ENCODE results near the gene PRDM15. TPM values are rescaled to one million over a fixed set of nuclear protein-coding genes. Genes with fewer than 3 reads are reported as not detected.

The PRDM15 gene
- total and polyA plus RNA-seq, 2 experiments from 2014 or later: 2.3 to 6.4 TPM

- Histone ChIP-seq H3K27me3 (peaks cover 39% of the 10 kb centered on the region), H3K36me3 (no peaks in the 10 kb centered on the region), H3K27ac (no peak overlapping the region), H3K4me1 (ENCODE audit: low read depth) (peaks cover 9% of the 10 kb centered on the region), H3K9me3 (ENCODE audit: low read depth) (no peaks in the 10 kb centered on the region), H3K4me3 (no peak overlapping the region)
- no peak for TF ChIP-seq CTCF (IDR thresholded peaks at IDR 0.05; ENCODE audit: low read depth, low read length)
- no peak for DNase-seq (ENCODE audit: low read depth in 1 of 2, low spot score in 1 of 2)
Measured at GRCh38 chr21:41772351-41773080, 106.6 kb downstream of the PRDM15 start.

GRCh38 chr21:41771625-41771945 is 107.6 kb downstream of the PRDM15 start:
- H3K4me3 ChIP-seq: no peak overlapping the region
- DNase-seq (ENCODE audit: low read depth in 1 of 2, low spot score in 1 of 2): no peak
- H3K4me1 ChIP-seq (ENCODE audit: low read depth): peaks cover 9% of the 10 kb centered on the region
- H3K36me3 ChIP-seq: no peaks in the 10 kb centered on the region
- no peak for TF ChIP-seq CTCF (IDR thresholded peaks at IDR 0.05; ENCODE audit: low read depth, low read length)
- H3K9me3 ChIP-seq (ENCODE audit: low read depth): no peaks in the 10 kb centered on the region
- peaks cover 49% of the 10 kb centered on the region for H3K27me3 ChIP-seq
- H3K27ac ChIP-seq: no peak overlapping the region

- Histone ChIP-seq H3K27me3 (peaks cover 54% of the 10 kb centered on the region), H3K36me3 (no peaks in the 10 kb centered on the region), H3K4me3 (no peak overlapping the region), H3K9me3 (ENCODE audit: low read depth) (no peaks in the 10 kb centered on the region), H3K27ac (no peak overlapping the region), H3K4me1 (ENCODE audit: low read depth) (peaks cover 13% of the 10 kb centered on the region)
- no peak for DNase-seq (ENCODE audit: low read depth in 1 of 2, low spot score in 1 of 2)
- TF ChIP-seq CTCF (IDR thresholded peaks at IDR 0.05; ENCODE audit: low read depth, low read length): no peak
Measured at GRCh38 chr21:41770901-41771624, 108.1 kb downstream of the PRDM15 start.

- Histone ChIP-seq H3K36me3 (no peaks in the 10 kb centered on the region), H3K4me1 (ENCODE audit: low read depth) (peaks cover 13% of the 10 kb centered on the region), H3K4me3 (no peak overlapping the region), H3K27ac (no peak overlapping the region), H3K27me3 (peaks cover 65% of the 10 kb centered on the region), H3K9me3 (ENCODE audit: low read depth) (no peaks in the 10 kb centered on the region)
- no peak for DNase-seq (ENCODE audit: low read depth in 1 of 2, low spot score in 1 of 2)
- no peak for TF ChIP-seq CTCF (IDR thresholded peaks at IDR 0.05; ENCODE audit: low read depth, low read length)
Measured at GRCh38 chr21:41769933-41770332, 109.2 kb downstream of the PRDM15 start.

- peaks cover 13% of the 10 kb centered on the region for H3K4me1 ChIP-seq (ENCODE audit: low read depth)
- TF ChIP-seq CTCF (IDR thresholded peaks at IDR 0.05; ENCODE audit: low read depth, low read length): no peak
- peaks cover 69% of the 10 kb centered on the region for H3K27me3 ChIP-seq
- H3K27ac ChIP-seq: no peak overlapping the region
- no peaks in the 10 kb centered on the region for H3K36me3 ChIP-seq
- H3K9me3 ChIP-seq (ENCODE audit: low read depth): no peaks in the 10 kb centered on the region
- no peak for DNase-seq (ENCODE audit: low read depth in 1 of 2, low spot score in 1 of 2)
- no peak overlapping the region for H3K4me3 ChIP-seq
Measured at GRCh38 chr21:41769521-41769920, 109.6 kb downstream of the PRDM15 start.

Data from cardiac muscle cell (in vitro differentiated cells and primary cell).